HEK293 (cell line): Measurements from ENCODE around the gene TCF7.

Experiments
- BCL6B ChIP-seq: fragments of 450-650 bp; formaldehyde crosslinking; IDR thresholded peaks from 2 replicates; pipeline ENCODE4 v1.5.1; 2017; ENCODE audit warnings: missing biosample characterization, missing genetic modification characterization
- CTCF ChIP-seq: fragments of 450-650 bp; formaldehyde crosslinking; IDR thresholded peaks from 2 replicates; pipeline ENCODE4 v1.5.1; 2016; ENCODE audit warnings: missing biosample characterization, missing genetic modification characterization
- MZF1 ChIP-seq: fragments of 450-650 bp; formaldehyde crosslinking; IDR thresholded peaks from 2 replicates; pipeline ENCODE4 v1.5.1; 2017; ENCODE audit warnings: missing biosample characterization, missing genetic modification characterization, borderline replicate concordance
- TCF7L2 ChIP-seq: IDR thresholded peaks from 2 replicates; pipeline ENCODE4 v1.6.1; 2011; ENCODE audit warnings: low read depth, mild to moderate bottlenecking, inconsistent platforms, low read length, moderate library complexity, borderline replicate concordance
- ZBTB1 ChIP-seq: fragments of 450-650 bp; formaldehyde crosslinking; IDR thresholded peaks from 2 replicates; pipeline ENCODE4 v1.5.1; 2016; ENCODE audit warnings: missing biosample characterization, missing genetic modification characterization
- ZBTB17 ChIP-seq: fragments of 450-650 bp; formaldehyde crosslinking; IDR thresholded peaks from 2 replicates; pipeline ENCODE4 v1.5.1; 2016; ENCODE audit warnings: missing biosample characterization, missing genetic modification characterization
- ZIC2 ChIP-seq: fragments of 450-650 bp; formaldehyde crosslinking; IDR thresholded peaks from 2 replicates; pipeline ENCODE4 v1.5.1; 2016; ENCODE audit warnings: missing biosample characterization, missing genetic modification characterization
- ZNF121 ChIP-seq: fragments of 450-650 bp; formaldehyde crosslinking; IDR thresholded peaks from 2 replicates; pipeline ENCODE4 v1.5.1; 2016; ENCODE audit warnings: missing biosample characterization, missing genetic modification characterization
- ZNF133 ChIP-seq: fragments of 450-650 bp; formaldehyde crosslinking; IDR thresholded peaks from 2 replicates; pipeline ENCODE4 v1.5.1; 2016; ENCODE audit warnings: missing biosample characterization, missing genetic modification characterization
- ZNF140 ChIP-seq: fragments of 450-650 bp; formaldehyde crosslinking; IDR thresholded peaks from 2 replicates; pipeline ENCODE4 v1.5.1; 2016; ENCODE audit warnings: missing biosample characterization, missing genetic modification characterization
- ZNF266 ChIP-seq: fragments of 450-650 bp; formaldehyde crosslinking; IDR thresholded peaks from 2 replicates; pipeline ENCODE4 v1.5.1; 2016; ENCODE audit warnings: missing biosample characterization, missing genetic modification characterization, low read depth
- ZNF280D ChIP-seq: fragments of 450-650 bp; formaldehyde crosslinking; IDR thresholded peaks from 2 replicates; pipeline ENCODE4 v1.5.1; 2016; ENCODE audit warnings: missing biosample characterization, missing genetic modification characterization
- ZNF426 ChIP-seq: fragments of 450-650 bp; formaldehyde crosslinking; IDR thresholded peaks from 2 replicates; pipeline ENCODE4 v1.5.1; 2017; ENCODE audit warnings: missing biosample characterization, missing genetic modification characterization, mild to moderate bottlenecking, inconsistent platforms, moderate library complexity
- ZNF707 ChIP-seq: fragments of 450-650 bp; formaldehyde crosslinking; IDR thresholded peaks from 2 replicates; pipeline ENCODE4 v1.5.1; 2016; ENCODE audit warnings: missing biosample characterization, missing genetic modification characterization

GRCh38 chr5:134082264-134082992, 32.1 kb upstream of the TCF7 start:
- no peak for TF ChIP-seq ZNF707 (tag by site-specific recombination)
- no peak for TF ChIP-seq ZNF280D (tag by site-specific recombination)
- TF ChIP-seq CTCF (tag by site-specific recombination) = no peak
- TF ChIP-seq MZF1 (tag by site-specific recombination) = no peak
- TF ChIP-seq ZNF266 (tag by site-specific recombination) = no peak
- no peak for TF ChIP-seq ZIC2 (tag by site-specific recombination)
- no peak for TF ChIP-seq ZNF426 (tag by site-specific recombination)
- no peak for TF ChIP-seq ZNF133 (tag by site-specific recombination)
- TF ChIP-seq ZNF121 (tag by site-specific recombination) = no peak
- TF ChIP-seq ZBTB17 (tag by site-specific recombination) = no peak
- no peak for TF ChIP-seq ZBTB1 (tag by site-specific recombination)
- no peak for TF ChIP-seq ZNF140 (tag by site-specific recombination)
- TF ChIP-seq TCF7L2 = no peak
- TF ChIP-seq BCL6B (tag by site-specific recombination) = no peak
